ENCODE results near the gene SRRM5.

DNA sequence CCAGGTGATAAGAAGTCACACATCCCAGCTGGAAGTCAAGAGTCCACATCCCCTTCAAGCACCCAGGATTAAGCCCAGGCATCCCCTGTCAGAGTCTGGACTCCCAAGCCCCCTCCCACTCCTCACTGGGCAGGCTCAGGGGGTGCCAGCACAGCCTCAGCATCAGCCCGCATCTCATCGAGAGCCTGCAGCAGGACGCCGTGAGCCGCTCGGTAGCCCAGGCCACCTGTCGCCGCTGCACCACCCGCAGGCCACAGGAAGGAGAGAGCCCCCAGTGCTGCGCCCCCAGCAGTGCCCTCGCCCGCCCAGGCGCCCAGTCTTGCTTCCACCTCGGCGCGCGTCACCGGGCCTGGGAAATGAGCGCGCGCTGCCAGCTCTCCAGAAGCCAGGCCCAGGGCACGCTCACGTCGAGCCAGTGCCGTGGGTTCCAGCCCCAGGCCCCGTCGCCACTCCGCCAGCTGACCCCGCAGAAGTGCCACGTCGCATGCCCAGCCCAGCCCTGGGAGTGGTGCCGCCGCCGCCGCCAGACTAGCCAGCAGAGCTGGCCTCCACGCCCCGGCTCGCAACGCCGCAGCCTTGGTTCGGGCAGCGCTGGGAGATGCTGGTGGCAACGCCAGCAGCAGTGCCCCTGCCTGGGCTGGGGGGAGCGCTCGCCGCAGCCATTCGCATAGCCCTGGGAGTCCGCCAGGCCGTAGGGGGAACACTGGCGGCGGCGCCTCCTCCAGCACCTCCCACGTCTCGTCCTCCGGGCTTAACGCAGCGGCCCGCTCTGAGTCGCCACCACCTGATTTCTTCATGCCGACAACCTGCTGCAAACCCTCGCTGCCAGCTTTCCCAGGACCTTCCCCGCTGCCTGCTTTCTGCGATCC, 19.8 kb upstream of the SRRM5 start:
- TF ChIP-seq, protein P1, sequence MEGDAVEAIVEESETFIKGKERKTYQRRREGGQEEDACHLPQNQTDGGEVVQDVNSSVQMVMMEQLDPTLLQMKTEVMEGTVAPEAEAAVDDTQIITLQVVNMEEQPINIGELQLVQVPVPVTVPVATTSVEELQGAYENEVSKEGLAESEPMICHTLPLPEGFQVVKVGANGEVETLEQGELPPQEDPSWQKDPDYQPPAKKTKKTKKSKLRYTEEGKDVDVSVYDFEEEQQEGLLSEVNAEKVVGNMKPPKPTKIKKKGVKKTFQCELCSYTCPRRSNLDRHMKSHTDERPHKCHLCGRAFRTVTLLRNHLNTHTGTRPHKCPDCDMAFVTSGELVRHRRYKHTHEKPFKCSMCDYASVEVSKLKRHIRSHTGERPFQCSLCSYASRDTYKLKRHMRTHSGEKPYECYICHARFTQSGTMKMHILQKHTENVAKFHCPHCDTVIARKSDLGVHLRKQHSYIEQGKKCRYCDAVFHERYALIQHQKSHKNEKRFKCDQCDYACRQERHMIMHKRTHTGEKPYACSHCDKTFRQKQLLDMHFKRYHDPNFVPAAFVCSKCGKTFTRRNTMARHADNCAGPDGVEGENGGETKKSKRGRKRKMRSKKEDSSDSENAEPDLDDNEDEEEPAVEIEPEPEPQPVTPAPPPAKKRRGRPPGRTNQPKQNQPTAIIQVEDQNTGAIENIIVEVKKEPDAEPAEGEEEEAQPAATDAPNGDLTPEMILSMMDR (IDR thresholded peaks at IDR 0.05; ENCODE audit: insufficient read depth, low read length, poor library complexity, severe bottlenecking), result no peak
- no peak for TF ChIP-seq EZH2phosphoT487 (conservative IDR thresholded peaks at IDR 0.05; ENCODE audit: low read length)

Measured in SU-DHL-6 (cell line).